ENCODE measurements around the gene SH3BGR. TPM values are rescaled to one million over a fixed set of nuclear protein-coding genes. Genes with fewer than 3 reads are reported as not detected.

Gene SH3BGR
- total and polyA plus RNA-seq, 10 of the 15 experiments (the other 5 are each of a cell fraction or from before 2014, with no cell fraction given), result 0.45 to 3.5 (median 1.7) TPM

- TF ChIP-seq STAT3 (IDR thresholded peaks at IDR 0.05; ENCODE audit: low read depth, low read length) (no peak), CBX5 (IDR thresholded peaks at IDR 0.05; ENCODE audit: low read depth) (no peak), WRNIP1 (IDR thresholded peaks at IDR 0.05; ENCODE audit: borderline replicate concordance, low read depth, low read length) (no peak), MEF2A (IDR thresholded peaks at IDR 0.05; ENCODE audit: insufficient read depth, low read depth, low read length) (no peak), ZBTB4 (CRISPR knock-in tag; IDR thresholded peaks at IDR 0.05) (no peak), MYB (IDR thresholded peaks at IDR 0.05; ENCODE audit: borderline replicate concordance, low read depth, low read length) (no peak), PML (IDR thresholded peaks at IDR 0.05; ENCODE audit: low read length) (no peak), NR2C1 (IDR thresholded peaks at IDR 0.05) (peak; percentile 41; the same call in 1 of the 2 replicates), NFYA (IDR thresholded peaks at IDR 0.05; ENCODE audit: borderline replicate concordance, low read depth, low read length) (no peak), EED (IDR thresholded peaks at IDR 0.05; ENCODE audit: low read depth) (no peak), GATAD2B (conservative IDR thresholded peaks at IDR 0.05; ENCODE audit: low read depth) (peak; percentile 69; the same call in 1 of the 2 replicates), NFYB (IDR thresholded peaks at IDR 0.05; ENCODE audit: insufficient read depth, low read depth, low read length) (no peak), RAD51 (IDR thresholded peaks at IDR 0.05) (no peak), IKZF2 (IDR thresholded peaks at IDR 0.05) (no peak), IKZF1 (conservative IDR thresholded peaks at IDR 0.05) (peak; percentile 84), MXI1 (IDR thresholded peaks at IDR 0.05; ENCODE audit: low read depth, low read length) (peak; percentile 92)
- TF ChIP-seq, protein P1, sequence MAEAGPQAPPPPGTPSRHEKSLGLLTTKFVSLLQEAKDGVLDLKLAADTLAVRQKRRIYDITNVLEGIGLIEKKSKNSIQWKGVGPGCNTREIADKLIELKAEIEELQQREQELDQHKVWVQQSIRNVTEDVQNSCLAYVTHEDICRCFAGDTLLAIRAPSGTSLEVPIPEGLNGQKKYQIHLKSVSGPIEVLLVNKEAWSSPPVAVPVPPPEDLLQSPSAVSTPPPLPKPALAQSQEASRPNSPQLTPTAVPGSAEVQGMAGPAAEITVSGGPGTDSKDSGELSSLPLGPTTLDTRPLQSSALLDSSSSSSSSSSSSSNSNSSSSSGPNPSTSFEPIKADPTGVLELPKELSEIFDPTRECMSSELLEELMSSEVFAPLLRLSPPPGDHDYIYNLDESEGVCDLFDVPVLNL (IDR thresholded peaks at IDR 0.05; ENCODE audit: low read depth, low read length), result no peak
- TF ChIP-seq, protein P2, sequence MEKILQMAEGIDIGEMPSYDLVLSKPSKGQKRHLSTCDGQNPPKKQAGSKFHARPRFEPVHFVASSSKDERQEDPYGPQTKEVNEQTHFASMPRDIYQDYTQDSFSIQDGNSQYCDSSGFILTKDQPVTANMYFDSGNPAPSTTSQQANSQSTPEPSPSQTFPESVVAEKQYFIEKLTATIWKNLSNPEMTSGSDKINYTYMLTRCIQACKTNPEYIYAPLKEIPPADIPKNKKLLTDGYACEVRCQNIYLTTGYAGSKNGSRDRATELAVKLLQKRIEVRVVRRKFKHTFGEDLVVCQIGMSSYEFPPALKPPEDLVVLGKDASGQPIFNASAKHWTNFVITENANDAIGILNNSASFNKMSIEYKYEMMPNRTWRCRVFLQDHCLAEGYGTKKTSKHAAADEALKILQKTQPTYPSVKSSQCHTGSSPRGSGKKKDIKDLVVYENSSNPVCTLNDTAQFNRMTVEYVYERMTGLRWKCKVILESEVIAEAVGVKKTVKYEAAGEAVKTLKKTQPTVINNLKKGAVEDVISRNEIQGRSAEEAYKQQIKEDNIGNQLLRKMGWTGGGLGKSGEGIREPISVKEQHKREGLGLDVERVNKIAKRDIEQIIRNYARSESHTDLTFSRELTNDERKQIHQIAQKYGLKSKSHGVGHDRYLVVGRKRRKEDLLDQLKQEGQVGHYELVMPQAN (conservative IDR thresholded peaks at IDR 0.05), result peak; percentile 93
- TF ChIP-seq, protein P3, sequence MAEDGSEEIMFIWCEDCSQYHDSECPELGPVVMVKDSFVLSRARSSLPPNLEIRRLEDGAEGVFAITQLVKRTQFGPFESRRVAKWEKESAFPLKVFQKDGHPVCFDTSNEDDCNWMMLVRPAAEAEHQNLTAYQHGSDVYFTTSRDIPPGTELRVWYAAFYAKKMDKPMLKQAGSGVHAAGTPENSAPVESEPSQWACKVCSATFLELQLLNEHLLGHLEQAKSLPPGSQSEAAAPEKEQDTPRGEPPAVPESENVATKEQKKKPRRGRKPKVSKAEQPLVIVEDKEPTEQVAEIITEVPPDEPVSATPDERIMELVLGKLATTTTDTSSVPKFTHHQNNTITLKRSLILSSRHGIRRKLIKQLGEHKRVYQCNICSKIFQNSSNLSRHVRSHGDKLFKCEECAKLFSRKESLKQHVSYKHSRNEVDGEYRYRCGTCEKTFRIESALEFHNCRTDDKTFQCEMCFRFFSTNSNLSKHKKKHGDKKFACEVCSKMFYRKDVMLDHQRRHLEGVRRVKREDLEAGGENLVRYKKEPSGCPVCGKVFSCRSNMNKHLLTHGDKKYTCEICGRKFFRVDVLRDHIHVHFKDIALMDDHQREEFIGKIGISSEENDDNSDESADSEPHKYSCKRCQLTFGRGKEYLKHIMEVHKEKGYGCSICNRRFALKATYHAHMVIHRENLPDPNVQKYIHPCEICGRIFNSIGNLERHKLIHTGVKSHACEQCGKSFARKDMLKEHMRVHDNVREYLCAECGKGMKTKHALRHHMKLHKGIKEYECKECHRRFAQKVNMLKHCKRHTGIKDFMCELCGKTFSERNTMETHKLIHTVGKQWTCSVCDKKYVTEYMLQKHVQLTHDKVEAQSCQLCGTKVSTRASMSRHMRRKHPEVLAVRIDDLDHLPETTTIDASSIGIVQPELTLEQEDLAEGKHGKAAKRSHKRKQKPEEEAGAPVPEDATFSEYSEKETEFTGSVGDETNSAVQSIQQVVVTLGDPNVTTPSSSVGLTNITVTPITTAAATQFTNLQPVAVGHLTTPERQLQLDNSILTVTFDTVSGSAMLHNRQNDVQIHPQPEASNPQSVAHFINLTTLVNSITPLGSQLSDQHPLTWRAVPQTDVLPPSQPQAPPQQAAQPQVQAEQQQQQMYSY (CRISPR knock-in tag; IDR thresholded peaks at IDR 0.05), result no peak
Observed at GRCh38 chr21:39445321-39446269, 6.2 kb upstream of the SH3BGR start, which contains the start of gene LCA5L (continued).
